GM12878 (cell line): ENCODE data around the gene PRR16. TPM values are rescaled to one million over a fixed set of nuclear protein-coding genes. Genes with fewer than 3 reads are reported as not detected.

Experiments used
- ATAC-seq: fragments of 200-7000 bp; cut with Tn5 transposase; 3 replicates; pipeline ENCODE4 v1.9.1; 2020; ENCODE audit warnings: mild to moderate bottlenecking, moderate library complexity
- BruUV-seq: library from RNA; stranded (reverse); fragments of 400-500 nt; replicated peaks from 2 replicates; lab custom pipeline; 2021; lab: Mats Ljungman, UMichigan
- CTCF ChIA-PET: fragments of 300-600 bp; sonication (Branson Sonifier 250); formaldehyde crosslinking; extraction: SDS; loops from one replicate; lab custom pipeline; 2021; ENCODE audit warnings: inconsistent platforms; lab: Yijun Ruan, JAX
- POLR2A ChIA-PET: fragments of 350-600 bp; formaldehyde crosslinking; extraction: SDS; loops from one replicate; lab custom pipeline; 2021; ENCODE audit warnings: inconsistent platforms; lab: Charles Lee
- RAD21 ChIA-PET: fragments of 300-600 bp; sonication (Branson Sonifier 250); formaldehyde crosslinking; loops from one replicate; lab custom pipeline; 2023; ENCODE audit warnings: antibody characterized with exemption; ENCODE audit not compliant: unreplicated experiment; lab: Charles Lee
- SMC1A ChIA-PET: fragments of 300-600 bp; sonication (Branson Sonifier 250); formaldehyde crosslinking; loops from one replicate; lab custom pipeline; 2023; ENCODE audit not compliant: unreplicated experiment, uncharacterized antibody; lab: Charles Lee
- DNase-seq: peaks from one replicate; pipeline ENCODE4 v3.0.0-alpha.2; 2011; ENCODE audit warnings: low read depth, low spot score
- FAIRE-seq: peaks from 3 replicates; lab custom pipeline; 2011; peaks lifted over from hg19 to GRCh38; lab: Jason Lieb, UNC
- H2AFZ ChIP-seq: 2 replicates; pipeline ENCODE4 v1.6.0; 2011; ENCODE audit warnings: low read depth, low read length, control low read depth; ENCODE audit not compliant: control insufficient read depth
- H3K27ac ChIP-seq: 2 replicates; pipeline ENCODE4 v1.5.1; 2011; ENCODE audit warnings: control low read depth; ENCODE audit not compliant: control insufficient read depth, insufficient read depth
- H3K27me3 ChIP-seq, 2 experiments: replicated peaks in 1 of 2; 2 replicates each; pipeline versions ENCODE4 v1.6.0 to v1.6.1; 2011; ENCODE audit warnings: low read length in 1 of 2; ENCODE audit not compliant: control insufficient read depth in 2 of 2, insufficient read depth in 2 of 2
- H3K36me3 ChIP-seq, 2 experiments: 2 replicates each; pipeline ENCODE4 v1.5.1; 2011; ENCODE audit warnings: low read length in 1 of 2; ENCODE audit not compliant: control insufficient read depth in 2 of 2, insufficient read depth in 2 of 2
- H3K4me1 ChIP-seq: 2 replicates; pipeline ENCODE4 v1.6.1; 2011; ENCODE audit warnings: mild to moderate bottlenecking, low read length, moderate library complexity, mixed read lengths; ENCODE audit not compliant: control insufficient read depth, insufficient read depth
- H3K4me2 ChIP-seq: 2 replicates; pipeline ENCODE4 v1.6.0; 2011; ENCODE audit warnings: control low read depth; ENCODE audit not compliant: control insufficient read depth, insufficient read depth
- H3K4me3 ChIP-seq: fragments of 200-600 bp; sonication (generic); 2 replicates; pipeline ENCODE4 v1.5.1; 2016
- H3K79me2 ChIP-seq: 2 replicates; pipeline ENCODE4 v1.6.0; 2011; ENCODE audit warnings: low read length; ENCODE audit not compliant: control insufficient read depth, insufficient read depth
- H3K9ac ChIP-seq: 2 replicates; pipeline ENCODE4 v1.8.0; 2011; ENCODE audit warnings: low read length, control low read depth, mixed read lengths; ENCODE audit not compliant: control insufficient read depth, insufficient read depth
- H3K9me3 ChIP-seq: replicated peaks from 3 replicates; pipeline ENCODE4 v1.5.1; 2011; ENCODE audit warnings: mild to moderate bottlenecking, low read length; ENCODE audit not compliant: control insufficient read depth, insufficient read depth
- H4K20me1 ChIP-seq: 2 replicates; pipeline ENCODE4 v1.6.0; 2011; ENCODE audit not compliant: control insufficient read depth, insufficient read depth
- ATF7 ChIP-seq: fragments of 450-650 bp; IDR thresholded peaks from 2 replicates; pipeline ENCODE4 v1.6.1; 2016; ENCODE audit warnings: low read depth, mild to moderate bottlenecking
- E2F8 ChIP-seq: fragments of 450-650 bp; IDR thresholded peaks from 2 replicates; pipeline ENCODE4 v1.6.1; 2018; ENCODE audit warnings: mild to moderate bottlenecking, low read depth, moderate library complexity; ENCODE audit not compliant: partially characterized antibody
- GABPA ChIP-seq: IDR thresholded peaks from 2 replicates; pipeline ENCODE4 v1.6.1; 2014; ENCODE audit warnings: antibody characterized with exemption, low read depth, mild to moderate bottlenecking, inconsistent platforms
- KLF5 ChIP-seq: fragments of 450-650 bp; IDR thresholded peaks from 2 replicates; pipeline ENCODE4 v1.6.1; 2014; ENCODE audit warnings: mild to moderate bottlenecking; ENCODE audit not compliant: partially characterized antibody
- LARP7 ChIP-seq: fragments of 450-650 bp; IDR thresholded peaks from 2 replicates; pipeline ENCODE4 v1.6.1; 2017; ENCODE audit warnings: mild to moderate bottlenecking
- SIN3A ChIP-seq: IDR thresholded peaks from 2 replicates; pipeline ENCODE4 v1.6.1; 2012; ENCODE audit warnings: low read depth, low read length, improper control_type of control experiment
- ZBTB40 ChIP-seq: fragments of 450-650 bp; IDR thresholded peaks from 2 replicates; pipeline ENCODE4 v1.6.1; 2016; ENCODE audit warnings: mild to moderate bottlenecking, moderate library complexity, borderline replicate concordance
- ZNF24 ChIP-seq: fragments of 450-650 bp; IDR thresholded peaks from 2 replicates; pipeline ENCODE4 v1.6.1; 2017; ENCODE audit warnings: antibody characterized with exemption, mild to moderate bottlenecking
- ZNF622 ChIP-seq: fragments of 450-650 bp; IDR thresholded peaks from 2 replicates; pipeline ENCODE4 v1.6.1; 2017; ENCODE audit warnings: mild to moderate bottlenecking, inconsistent platforms
- WGBS: methylation state at CpG from one replicate; pipeline ENCODE4 v1.1.6; 2016; ENCODE audit warnings: low lambda C conversion rate; ENCODE audit not compliant: insufficient replicate concordance, insufficient coverage; ENCODE audit errors: missing lambda C conversion rate; 5-methylcytosine and 5-hydroxymethylcytosine counted together
- in situ Hi-C: fragments of 300-500 bp; cut with MboI; formaldehyde crosslinking; loops from 9 replicates; pipeline ENCODE4 v1.14.3; 2018; ENCODE audit warnings: mixed read lengths
- intact Hi-C: fragments of 100-400 bp; cut with micrococcal nuclease; formaldehyde crosslinking; loops from one replicate; pipeline ENCODE4 v1.14.2; 2022; ENCODE audit not compliant: unreplicated experiment
- polyA plus RNA-seq, 11 experiments: library from polyadenylated mRNA; depleted of rRNA in 4 of 11; unstranded in 6 of 11; stranded (reverse) in 5 of 11; fragments of >200 nt; fragmentation: Nextera tagmentation in 4 of 11; fragmentation: Illumina TruSeq in 1 of 11; extraction: Ambion mirVana in 4 of 11; extraction: Trizol in 1 of 11; gene quantifications; 1 replicate in 1 of 11; 2 replicates in 10 of 11; pipeline versions ENCODE4 v1.2.1 to v1.2.3, GENCODE V29; 2011 to 2016; ENCODE audit warnings: inconsistent platforms in 2 of 11, missing spikeins in 2 of 11, low read depth in 1 of 11
- total RNA-seq, 4 experiments: library from RNA; depleted of rRNA in 3 of 4; stranded (reverse); fragments of >200 nt in 3 of 4; fragmentation: Illumina TruSeq in 1 of 4; extraction: Trizol in 1 of 4; gene quantifications; 2 replicates each; pipeline versions ENCODE4 v1.2.1 to v1.2.3, GENCODE V29; 2013 to 2021

Gene PRR16
- total and polyA plus RNA-seq, 10 of the 15 experiments (the other 5 are each of a cell fraction or from before 2014, with no cell fraction given): not detected

GRCh38 chr5:120552638-120553037 lies 88.5 kb downstream of the PRR16 start:
- BruUV-seq: no TSS peak
- CTCF ChIA-PET: no interaction called here
- H3K4me2 ChIP-seq: no peak overlapping the region
- H3K9me3 ChIP-seq: no peaks in the 10 kb centered on the region
- SMC1A ChIA-PET: no interaction called here
- no peak for DNase-seq
- no peaks in the 10 kb centered on the region for H4K20me1 ChIP-seq
- H3K9ac ChIP-seq: no peak overlapping the region
- H3K27ac ChIP-seq: no peak overlapping the region
- H3K4me3 ChIP-seq: no peak overlapping the region
- no peaks in the 10 kb centered on the region for H3K27me3 ChIP-seq
- no peaks in the 10 kb centered on the region for H3K4me1 ChIP-seq
- in situ Hi-C loops: no loop called here
- intact Hi-C loops: no loop called here
- FAIRE-seq: no peak
- no peak overlapping the region for H2AFZ ChIP-seq
- POLR2A ChIA-PET: interaction anchor here (0.5 kb wide), 1 partner anchor 51 kb away, joined by 4 read pairs; no protein-coding TSS in a partner anchor
- ATAC-seq: no peak
- no peaks in the 10 kb centered on the region for H3K79me2 ChIP-seq
- TF ChIP-seq ZNF622 (no peak), E2F8 (no peak)
- H3K36me3 ChIP-seq: no peaks in the 10 kb centered on the region
- RAD21 ChIA-PET: no interaction called here
- WGBS: 65% methylated on average over 3 of the region's 3 CpGs

GRCh38 chr5:120555345-120555744 lies 91.2 kb downstream of the PRR16 start:
- H3K27me3 ChIP-seq: no peaks in the 10 kb centered on the region
- no peaks in the 10 kb centered on the region for H3K79me2 ChIP-seq
- POLR2A ChIA-PET: no interaction called here
- TF ChIP-seq ATF7 (no peak), KLF5 (no peak), SIN3A (no peak), ZBTB40 (no peak), LARP7 (no peak), GABPA (no peak), ZNF24 (no peak)

More at GRCh38 chr5:120555345-120555744, 91.2 kb downstream of the PRR16 start:
- Histone ChIP-seq H3K9me3 (no peaks in the 10 kb centered on the region), H3K36me3 (no peaks in the 10 kb centered on the region), H3K4me3 (no peak overlapping the region), H3K27ac (no peak overlapping the region), H3K9ac (no peak overlapping the region), H3K4me2 (no peak overlapping the region), H4K20me1 (no peaks in the 10 kb centered on the region), H2AFZ (no peak overlapping the region), H3K4me1 (no peaks in the 10 kb centered on the region)
- RAD21 ChIA-PET: no interaction called here
- SMC1A ChIA-PET: no interaction called here
- 7% methylated on average over 2 of the region's 2 CpGs for WGBS
- DNase-seq (no peak), FAIRE-seq (no peak), ATAC-seq (no peak)
- intact Hi-C loops (no loop called here), in situ Hi-C loops (no loop called here)
- BruUV-seq: no TSS peak
- CTCF ChIA-PET: no interaction called here
